Measurements from ENCODE around the gene TOM1L1. TPM values are rescaled to one million over a fixed set of nuclear protein-coding genes. Genes with fewer than 3 reads are reported as not detected.

The TOM1L1 gene
- total and polyA plus RNA-seq, 2 donors (not counting 1 experiment from before 2014, with no cell fraction given): 34.5 to 34.7 TPM

DNA sequence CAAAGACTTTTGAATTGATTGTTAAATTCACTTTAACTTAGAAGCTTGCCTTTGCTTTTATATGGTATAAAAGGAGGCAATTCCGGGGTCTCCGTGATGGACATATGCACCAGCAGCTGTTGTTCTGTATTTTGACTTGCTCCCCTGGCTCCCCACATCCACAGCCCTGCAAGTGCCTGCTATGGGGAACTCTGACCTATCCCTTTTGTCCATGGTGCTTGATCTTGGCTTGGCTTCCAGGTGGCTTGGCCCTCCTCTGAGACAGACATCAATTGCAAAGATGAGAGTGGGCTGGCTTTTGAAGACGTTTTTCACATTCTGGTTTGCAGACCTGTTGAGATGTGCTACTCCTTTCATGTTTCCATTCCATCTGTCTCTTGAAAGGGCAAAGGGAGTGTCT, 26.9 kb downstream of the TOM1L1 start:
- H3K27ac ChIP-seq (ENCODE audit: insufficient read depth, low read length): no peak overlapping the region

DNA sequence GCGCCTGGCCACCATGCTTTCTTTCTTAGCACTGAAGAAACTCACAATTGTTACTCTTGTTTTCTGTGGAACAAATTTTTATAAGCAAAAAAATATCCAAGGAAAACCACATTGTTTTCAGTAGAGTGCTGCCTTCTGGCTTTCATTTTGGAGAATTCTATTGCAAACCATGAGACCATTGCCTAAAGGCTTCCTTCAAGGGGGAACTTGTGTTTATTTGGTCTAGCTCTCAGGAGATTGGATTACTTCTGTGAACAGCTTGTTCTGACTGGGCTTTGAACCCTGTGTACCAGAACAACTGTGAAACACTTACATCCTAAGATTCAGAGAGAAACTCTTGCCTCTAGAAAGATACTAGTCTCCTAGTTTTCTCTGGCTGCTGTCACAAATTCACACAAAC, 32.1 kb downstream of the TOM1L1 start:
- DNase-seq (ENCODE audit: low read depth in 2 of 2): peak in 1 of 2 donors; percentile 45
- H3K36me3 ChIP-seq (ENCODE audit: control insufficient read depth, insufficient read depth, low read length): no peaks in the 10 kb centered on the region
- H3K9ac ChIP-seq (ENCODE audit: insufficient read depth, low read length): no peak overlapping the region

More for the DNA sequence above, 26.9 kb downstream of the TOM1L1 start:
- Histone ChIP-seq H4K20me1 (ENCODE audit: control insufficient read depth, extremely low read depth, insufficient read depth, low read length) (no peaks in the 10 kb centered on the region), H3K9ac (ENCODE audit: insufficient read depth, low read length) (no peak overlapping the region), H3K36me3 (ENCODE audit: control insufficient read depth, insufficient read depth, low read length) (no peaks in the 10 kb centered on the region), H2AFZ (ENCODE audit: low read length) (no peak overlapping the region), H3K79me2 (ENCODE audit: control insufficient read depth, insufficient read depth, low read length) (no peaks in the 10 kb centered on the region), H3K4me1 (ENCODE audit: control insufficient read depth, extremely low read depth, insufficient read depth, low read length) (no peaks in the 10 kb centered on the region), H3K4me2 (ENCODE audit: extremely low read depth, insufficient read depth, low read length) (no peak overlapping the region), H3K27me3 (ENCODE audit: control insufficient read depth, insufficient read depth, low read length) (no peaks in the 10 kb centered on the region), H3K9me3 (ENCODE audit: control insufficient read depth, insufficient read depth, low read depth, low read length) (no peaks in the 10 kb centered on the region), H3K4me3 (replicated peaks in 1 of 4; ENCODE audit: control extremely low read depth in 1 of 4, insufficient read depth in 1 of 4, low read depth in 3 of 4, low read length in 4 of 4) (no peak overlapping the region)
- TF ChIP-seq EZH2 (IDR thresholded peaks at IDR 0.05; ENCODE audit: low read length, missing control alignments): no peak
- no peak for TF ChIP-seq CTCF (conservative IDR thresholded peaks at IDR 0.05 in 1 of 2, IDR thresholded peaks at IDR 0.05 in 1 of 2; ENCODE audit: low read depth in 1 of 2, low read length in 2 of 2)
- no peak for DNase-seq (ENCODE audit: low read depth in 2 of 2)

GRCh38 chr17:54933921-54934320, 33.3 kb downstream of the TOM1L1 start:
- Histone ChIP-seq H2AFZ (ENCODE audit: low read length) (no peak overlapping the region), H3K4me3 (replicated peaks in 1 of 4; ENCODE audit: control extremely low read depth in 1 of 4, insufficient read depth in 1 of 4, low read depth in 3 of 4, low read length in 4 of 4) (no peak overlapping the region), H3K36me3 (ENCODE audit: control insufficient read depth, insufficient read depth, low read length) (no peaks in the 10 kb centered on the region), H3K4me1 (ENCODE audit: control insufficient read depth, extremely low read depth, insufficient read depth, low read length) (no peaks in the 10 kb centered on the region), H3K27me3 (ENCODE audit: control insufficient read depth, insufficient read depth, low read length) (no peaks in the 10 kb centered on the region), H3K4me2 (ENCODE audit: extremely low read depth, insufficient read depth, low read length) (no peak overlapping the region), H3K79me2 (ENCODE audit: control insufficient read depth, insufficient read depth, low read length) (no peaks in the 10 kb centered on the region), H4K20me1 (ENCODE audit: control insufficient read depth, extremely low read depth, insufficient read depth, low read length) (no peaks in the 10 kb centered on the region), H3K9ac (ENCODE audit: insufficient read depth, low read length) (no peak overlapping the region), H3K27ac (ENCODE audit: insufficient read depth, low read length) (no peak overlapping the region), H3K9me3 (ENCODE audit: control insufficient read depth, insufficient read depth, low read depth, low read length) (no peaks in the 10 kb centered on the region)
- DNase-seq (ENCODE audit: low read depth in 2 of 2): no peak
- TF ChIP-seq CTCF (conservative IDR thresholded peaks at IDR 0.05 in 1 of 2, IDR thresholded peaks at IDR 0.05 in 1 of 2; ENCODE audit: low read depth in 1 of 2, low read length in 2 of 2): no peak
- TF ChIP-seq EZH2 (IDR thresholded peaks at IDR 0.05; ENCODE audit: low read length, missing control alignments): no peak

More for the DNA sequence above, 32.1 kb downstream of the TOM1L1 start:
- no peak for TF ChIP-seq EZH2 (IDR thresholded peaks at IDR 0.05; ENCODE audit: low read length, missing control alignments)
- no peak for TF ChIP-seq CTCF (conservative IDR thresholded peaks at IDR 0.05 in 1 of 2, IDR thresholded peaks at IDR 0.05 in 1 of 2; ENCODE audit: low read depth in 1 of 2, low read length in 2 of 2)
- no peak overlapping the region for H3K4me3 ChIP-seq (replicated peaks in 1 of 4; ENCODE audit: control extremely low read depth in 1 of 4, insufficient read depth in 1 of 4, low read depth in 3 of 4, low read length in 4 of 4)
- H3K4me2 ChIP-seq (ENCODE audit: extremely low read depth, insufficient read depth, low read length): no peak overlapping the region
- H4K20me1 ChIP-seq (ENCODE audit: control insufficient read depth, extremely low read depth, insufficient read depth, low read length): no peaks in the 10 kb centered on the region
- no peak overlapping the region for H3K27ac ChIP-seq (ENCODE audit: insufficient read depth, low read length)
- H2AFZ ChIP-seq (ENCODE audit: low read length): no peak overlapping the region
- H3K79me2 ChIP-seq (ENCODE audit: control insufficient read depth, insufficient read depth, low read length): no peaks in the 10 kb centered on the region
- H3K4me1 ChIP-seq (ENCODE audit: control insufficient read depth, extremely low read depth, insufficient read depth, low read length): no peaks in the 10 kb centered on the region
- no peaks in the 10 kb centered on the region for H3K9me3 ChIP-seq (ENCODE audit: control insufficient read depth, insufficient read depth, low read depth, low read length)
- H3K27me3 ChIP-seq (ENCODE audit: control insufficient read depth, insufficient read depth, low read length): no peaks in the 10 kb centered on the region
